HG03520 (cell line): ENCODE results near the gene RWDD2A.

Experiments
- ATAC-seq: cut with Tn5 transposase; IDR thresholded peaks from one replicate; pipeline ENCODE4 v1.9.1; 2021; ENCODE audit warnings: mild to moderate bottlenecking, moderate library complexity; ENCODE audit not compliant: unreplicated experiment

Gene RWDD2A

DNA sequence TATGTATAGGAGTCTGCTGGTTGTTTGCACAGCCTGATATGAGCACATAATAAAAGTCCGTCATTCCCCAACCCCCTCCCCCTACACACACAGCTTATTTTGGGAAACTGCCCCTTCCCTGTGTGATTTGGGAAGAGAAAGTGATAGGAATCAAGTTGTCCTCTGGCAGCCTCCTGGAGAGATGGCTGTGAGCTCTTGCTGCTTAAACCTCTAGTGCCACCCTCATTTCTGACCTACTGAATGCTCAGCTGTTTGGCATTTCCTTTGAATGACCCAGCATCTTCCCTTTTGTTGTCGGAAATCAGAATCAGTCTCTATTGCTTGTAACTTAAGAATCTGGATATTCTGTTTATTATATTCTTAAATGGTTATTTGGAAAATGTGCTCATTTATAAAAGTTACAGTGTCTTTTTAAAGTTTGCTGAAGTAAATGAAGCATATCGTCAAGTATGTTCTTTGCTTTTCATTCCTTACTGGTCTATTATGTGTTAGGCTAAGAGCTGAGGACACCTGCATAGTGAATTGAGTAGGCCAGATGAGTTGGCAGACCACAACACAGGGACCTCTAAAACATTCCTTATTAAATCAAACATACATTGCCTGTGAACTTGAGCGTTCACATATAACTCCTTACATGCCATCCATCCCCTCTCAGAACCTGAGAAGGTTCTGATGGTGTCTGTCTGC, 5.5 kb downstream of the RWDD2A start:
- ATAC-seq, result no peak

DNA sequence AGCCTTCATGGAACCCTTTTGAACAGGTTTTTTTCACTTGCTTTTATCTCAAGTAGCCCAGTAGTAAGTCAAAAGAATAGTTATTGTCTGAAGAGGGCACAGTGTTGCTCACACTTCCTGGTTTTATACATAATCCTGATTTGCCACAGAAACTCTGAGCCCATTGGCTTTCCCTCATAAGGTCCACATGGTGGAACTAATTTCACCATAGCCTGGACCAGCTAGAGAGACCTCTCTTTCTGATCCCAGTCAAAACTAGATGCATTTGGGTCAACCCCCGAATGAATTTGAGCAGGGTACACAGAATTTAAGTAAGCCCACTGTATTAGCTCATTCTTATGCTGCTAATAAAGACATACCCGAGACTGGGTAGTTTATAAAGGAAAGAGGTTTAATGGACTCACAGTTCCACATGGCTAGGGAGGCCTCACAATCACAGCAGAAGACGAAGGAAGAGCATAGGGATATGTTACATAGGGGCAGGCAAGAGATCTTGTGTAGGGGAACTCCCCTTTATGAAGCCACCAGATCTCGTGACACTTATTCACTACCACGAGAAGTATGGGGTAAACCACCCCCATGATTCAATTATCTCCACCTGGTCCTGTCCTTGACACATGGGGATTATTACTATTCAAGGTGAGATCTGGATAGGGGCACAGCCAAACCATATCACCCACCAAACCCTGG, 6.2 kb downstream of the RWDD2A start:
- ATAC-seq, result peak; percentile 46

DNA sequence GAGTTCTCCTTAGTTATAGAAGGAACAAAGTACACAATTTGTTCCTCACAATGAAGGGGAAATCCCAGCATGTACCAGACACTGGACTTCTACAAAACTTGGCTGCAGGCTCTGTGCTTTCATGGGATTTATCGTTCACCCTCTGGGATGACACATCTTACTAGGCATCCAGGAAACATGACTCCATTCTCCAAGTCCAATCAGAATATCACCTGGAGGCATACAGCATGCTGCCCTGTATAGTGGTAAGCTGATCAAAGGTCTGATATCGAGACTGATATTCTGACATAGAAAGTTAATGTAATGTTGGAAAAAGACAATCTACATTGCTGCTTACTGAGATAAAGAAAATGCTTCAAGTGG, 6.7 kb downstream of the RWDD2A start:
- no peak for ATAC-seq

DNA sequence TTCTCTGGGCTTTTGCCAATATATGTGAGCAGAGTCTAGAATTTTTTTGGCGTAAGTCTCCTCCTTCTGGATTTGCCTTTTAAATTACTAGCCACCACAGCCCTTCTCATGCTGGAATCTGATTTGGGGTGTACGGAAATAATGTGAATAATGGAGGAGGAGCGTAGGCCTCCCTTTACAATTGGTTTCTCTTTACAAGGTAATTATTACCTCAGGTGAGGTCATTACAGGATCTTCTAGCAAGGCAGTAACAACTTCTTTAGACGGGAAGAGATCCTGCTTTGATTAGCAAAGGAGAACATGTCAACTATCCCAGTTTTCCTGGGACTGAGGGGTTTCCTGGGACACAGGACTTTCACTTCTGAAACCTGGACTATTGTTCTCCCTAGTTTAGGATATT, 8.9 kb downstream of the RWDD2A start:
- no peak for ATAC-seq

DNA sequence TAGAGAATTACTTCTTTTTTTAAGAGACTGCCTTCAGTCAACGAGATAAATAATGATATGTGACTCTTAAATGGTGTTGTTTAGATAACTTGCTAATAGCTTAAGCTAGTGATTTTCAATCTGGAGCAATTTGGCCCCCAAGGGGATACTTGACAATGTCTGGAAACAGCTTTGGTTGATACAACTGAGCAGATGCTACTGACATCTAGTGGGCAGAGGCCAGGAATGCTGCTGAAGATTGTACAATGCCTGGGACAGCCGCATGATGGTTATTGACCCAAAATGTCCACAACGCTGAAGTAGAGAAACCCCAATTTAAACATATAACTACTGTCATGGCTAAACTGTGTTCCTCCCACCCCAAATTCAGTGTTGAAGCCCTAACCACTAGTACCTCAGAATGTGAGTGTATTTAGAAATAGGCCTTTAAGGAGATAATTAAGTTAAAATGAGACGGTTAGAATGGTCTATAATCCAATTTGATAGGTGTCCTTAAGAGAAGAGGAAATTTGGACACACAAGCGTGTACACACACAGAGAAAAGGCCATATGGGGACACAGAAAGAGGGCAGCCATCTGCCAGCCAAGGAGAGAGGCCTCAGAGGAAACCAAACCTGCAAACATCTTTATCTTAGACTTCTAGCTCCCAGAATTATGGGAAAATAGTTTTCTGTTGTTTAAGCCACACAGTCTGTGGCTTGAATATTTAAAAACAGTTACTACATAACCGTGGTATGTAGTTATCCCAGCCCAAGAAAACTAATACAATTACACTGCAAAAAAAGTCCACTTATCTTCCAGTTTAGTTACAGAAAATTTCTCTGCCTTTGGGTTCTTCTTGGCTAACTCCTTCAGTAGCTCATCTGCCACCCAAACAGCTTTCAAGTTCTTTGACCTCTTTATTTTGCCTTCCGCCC, 22.2 kb downstream of the RWDD2A start:
- peak; percentile 100 for ATAC-seq

DNA sequence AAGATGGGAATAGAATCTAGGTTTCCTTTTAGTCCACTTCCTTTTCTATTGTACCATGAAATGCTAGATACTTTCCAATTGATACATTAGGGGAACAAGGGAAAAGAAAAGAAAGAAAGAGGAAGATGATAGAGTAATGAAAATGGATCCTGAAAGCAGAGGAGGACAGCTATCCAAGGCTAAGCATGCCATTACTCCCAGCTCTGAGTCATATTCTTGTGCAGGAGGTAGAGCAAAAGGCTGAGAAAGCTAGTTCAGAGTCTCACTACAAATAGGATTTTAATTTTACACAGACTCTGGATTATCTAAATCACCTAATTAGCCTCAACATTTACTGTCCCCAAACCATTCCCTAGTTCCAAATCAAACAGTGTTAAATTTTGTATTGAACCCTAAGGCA, 23.6 kb downstream of the RWDD2A start:
- ATAC-seq, result no peak

DNA sequence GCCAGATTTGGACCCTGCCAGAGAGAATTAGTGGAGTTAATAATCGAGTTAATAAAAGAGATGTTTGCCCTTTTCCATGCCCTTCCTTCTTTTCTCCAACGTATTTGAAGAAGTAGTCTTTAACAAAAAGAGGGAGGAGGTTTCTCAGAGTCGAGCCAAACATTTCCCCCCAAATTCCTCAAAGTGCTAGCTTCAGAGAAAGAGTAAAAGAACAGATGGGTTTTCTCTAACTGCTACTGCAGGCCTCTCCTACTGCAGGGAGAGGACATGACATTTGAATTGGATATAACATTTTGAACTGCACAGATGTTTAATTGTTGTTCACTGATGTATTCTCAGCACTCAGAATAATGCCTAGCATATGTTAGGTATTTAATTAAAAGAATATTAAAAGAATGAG, 25.5 kb downstream of the RWDD2A start:
- ATAC-seq, result no peak

DNA sequence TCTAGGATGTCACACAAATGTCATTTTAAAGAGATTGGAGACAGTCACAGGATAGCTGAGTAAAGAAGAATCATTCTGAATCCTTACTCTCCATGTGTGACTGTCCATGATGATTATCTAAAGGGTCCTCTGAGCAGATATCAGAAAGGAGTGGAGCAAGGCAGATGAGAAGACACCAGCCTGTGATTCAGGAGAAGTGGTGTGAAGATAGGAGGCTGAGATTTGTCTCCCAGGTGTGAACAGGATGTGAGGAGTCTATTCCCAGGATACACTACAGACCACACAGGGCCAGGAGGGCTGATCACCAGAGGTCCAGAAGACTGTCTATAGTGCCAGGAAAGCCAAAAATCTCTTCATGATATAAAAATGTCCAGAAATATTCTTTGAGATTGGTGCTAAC, 27.0 kb downstream of the RWDD2A start:
- no peak for ATAC-seq

DNA sequence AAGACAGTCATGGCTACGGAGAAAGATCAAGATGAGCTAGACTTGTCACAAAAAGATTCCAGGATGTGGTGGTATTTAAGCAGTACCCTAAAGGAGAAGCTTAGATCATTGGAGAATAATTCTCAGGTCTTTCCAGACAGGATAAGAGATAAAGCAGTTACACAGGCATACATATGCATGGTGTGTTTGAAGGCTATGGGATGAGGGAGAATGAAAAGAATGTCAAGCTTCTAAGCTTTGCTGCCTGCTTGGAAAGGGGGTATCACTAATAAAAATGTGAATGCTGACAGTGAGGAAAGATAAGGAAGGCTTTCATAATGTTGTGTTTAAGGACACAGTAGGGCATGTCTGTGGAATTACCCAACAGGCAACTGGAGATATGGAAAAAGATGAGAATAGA, 28.1 kb downstream of the RWDD2A start:
- no peak for ATAC-seq

DNA sequence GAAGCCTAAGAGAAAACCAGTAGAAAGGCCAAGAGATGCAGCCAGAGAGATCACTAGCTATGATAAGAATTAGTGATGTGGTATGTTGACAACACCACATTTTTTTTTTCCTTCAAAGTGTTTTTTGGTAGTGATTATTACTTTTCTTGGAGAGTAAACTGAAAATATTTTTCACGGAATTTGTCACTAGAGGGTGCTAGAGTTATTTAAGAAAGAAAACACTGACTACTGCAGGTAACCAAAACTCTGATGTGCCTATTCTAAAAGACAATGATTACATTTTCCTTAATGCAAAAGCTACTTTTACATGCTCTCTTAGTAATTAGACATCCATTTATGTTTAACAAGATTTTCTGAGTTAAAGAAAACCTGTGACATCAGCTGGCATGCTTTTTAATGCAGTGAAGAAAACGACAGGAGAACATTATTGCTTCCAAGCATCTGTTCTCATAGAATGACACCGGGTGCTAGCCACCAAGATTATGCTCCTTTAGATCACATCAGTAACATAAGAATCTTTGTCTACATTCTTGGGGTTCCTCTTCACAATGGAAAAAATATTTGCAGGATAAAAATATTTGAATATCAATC, 28.8 kb downstream of the RWDD2A start:
- ATAC-seq, result peak; percentile 50

DNA sequence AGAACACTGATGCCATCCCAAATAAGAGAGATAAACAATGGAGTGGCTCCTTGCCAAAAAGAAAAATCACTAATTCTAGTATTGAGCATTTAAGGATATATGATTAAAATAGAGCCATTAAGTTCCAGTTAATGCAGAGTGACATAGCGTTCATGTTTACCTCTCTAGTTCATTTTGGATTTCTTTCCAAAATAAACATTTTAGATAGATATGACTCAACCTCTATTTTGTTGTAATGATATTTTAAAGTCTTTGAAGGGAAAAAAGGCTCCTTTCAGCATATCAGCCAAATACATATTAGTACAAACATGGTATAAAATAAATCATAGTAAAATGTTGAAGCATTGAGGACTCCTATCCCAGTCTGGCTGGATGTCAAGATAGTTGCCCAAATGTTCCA, 33.4 kb downstream of the RWDD2A start:
- ATAC-seq, result no peak

DNA sequence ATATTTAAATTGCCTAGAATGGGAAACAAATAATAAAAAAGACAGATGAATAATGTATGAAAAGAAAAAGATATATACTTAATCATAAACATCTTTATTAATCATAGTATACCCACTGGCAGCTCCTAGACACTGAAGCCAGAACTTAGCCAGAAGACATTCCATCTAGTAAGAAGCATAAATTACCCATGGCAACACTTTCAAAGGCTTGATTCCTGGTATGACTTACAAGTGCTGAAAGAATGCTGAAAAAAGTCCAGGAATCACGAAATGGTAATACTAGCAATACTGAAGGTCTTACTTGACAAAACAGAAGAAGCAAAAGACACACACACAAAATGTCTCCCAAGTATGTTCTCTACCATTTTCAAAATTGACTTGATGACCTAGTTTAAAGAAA, 38.0 kb downstream of the RWDD2A start:
- ATAC-seq, result no peak

DNA sequence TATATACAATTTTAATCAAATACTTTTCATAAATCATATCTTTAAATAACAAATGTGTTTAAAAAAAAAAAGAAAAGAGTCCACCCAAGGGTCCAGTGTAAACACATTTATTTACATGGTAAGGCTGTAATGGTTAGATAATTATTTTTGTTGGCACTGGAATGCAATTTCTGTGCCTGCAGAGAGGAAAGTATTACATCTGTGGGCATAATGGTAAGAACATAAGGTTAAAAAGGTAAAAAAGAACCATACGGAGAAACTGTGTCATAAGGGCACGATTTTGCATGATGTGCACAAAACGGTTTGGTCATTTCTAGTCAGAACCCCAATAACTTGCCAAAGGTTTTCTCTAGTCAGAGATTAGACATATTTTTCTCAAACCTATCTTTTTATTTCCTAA, 54.3 kb downstream of the RWDD2A start:
- ATAC-seq, result no peak
